Hepatic stellate cell (primary cell): ENCODE results near the gene MGLL.

ENCODE experiments used
- DNase-seq: peaks from one replicate; pipeline ENCODE4 v3.0.0; 2011; ENCODE audit warnings: low spot score

Gene MGLL

DNA sequence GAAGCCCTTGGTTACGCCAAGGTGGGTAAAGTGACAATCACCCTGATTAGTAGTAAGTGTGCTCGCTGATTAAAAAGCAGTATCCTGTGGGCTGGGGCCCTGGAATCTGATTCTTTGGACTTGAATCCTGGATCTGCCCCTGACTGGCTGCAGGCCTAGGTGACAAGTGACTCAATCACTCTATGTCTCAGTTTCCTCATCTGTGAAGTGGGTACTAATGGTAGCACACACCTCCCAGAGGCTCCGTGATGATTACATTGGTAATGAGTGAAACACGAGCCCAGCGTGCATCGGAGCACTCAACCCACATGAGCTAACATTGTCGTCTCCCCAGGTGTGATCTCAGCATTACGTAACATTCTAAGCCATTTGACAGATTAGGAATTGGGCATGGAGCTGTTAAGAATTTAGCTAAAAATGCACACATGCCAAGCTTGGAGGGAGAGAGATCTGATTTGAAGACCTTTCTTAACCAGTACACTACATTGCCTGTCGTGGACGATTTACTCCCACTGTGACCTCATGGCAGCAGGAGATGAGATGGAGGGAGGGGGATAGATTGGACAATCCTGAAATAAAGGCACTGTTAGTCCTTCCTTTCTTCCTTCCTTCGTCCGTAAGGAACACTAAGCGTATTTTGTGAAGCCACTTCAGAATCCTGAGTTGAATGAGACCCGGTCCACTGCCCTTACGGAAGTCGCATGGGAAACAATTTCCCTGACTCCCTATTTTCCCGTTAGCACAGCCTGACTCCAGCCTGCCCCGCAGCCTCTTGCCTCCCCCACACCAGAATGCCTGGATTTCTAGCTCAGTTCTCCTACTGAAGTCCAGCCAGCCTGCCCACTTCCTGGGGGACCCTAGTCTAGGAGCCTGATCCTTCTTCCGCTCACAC, 32.1 kb downstream of the MGLL start:
- DNase-seq = no peak

DNA sequence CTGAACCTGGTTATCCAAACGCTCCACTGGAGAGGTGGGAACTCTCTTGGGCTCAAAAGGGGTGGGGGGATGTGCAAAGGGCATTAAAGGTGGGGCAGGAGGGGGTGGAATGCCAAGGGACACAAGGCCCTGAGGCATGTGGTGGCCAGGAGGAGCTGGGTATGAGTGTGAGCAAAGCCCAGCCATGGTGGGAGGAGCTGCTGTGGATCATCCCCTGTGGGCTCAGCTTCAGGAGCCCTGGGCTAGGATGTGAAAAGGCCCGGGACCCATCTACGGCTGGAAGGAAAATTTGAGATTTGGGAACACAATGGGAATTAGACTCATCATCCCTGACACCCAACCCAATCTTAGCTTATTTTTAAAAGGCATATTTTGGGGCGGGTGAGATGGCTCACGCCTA, 33.3 kb downstream of the MGLL start:
- no peak for DNase-seq

DNA sequence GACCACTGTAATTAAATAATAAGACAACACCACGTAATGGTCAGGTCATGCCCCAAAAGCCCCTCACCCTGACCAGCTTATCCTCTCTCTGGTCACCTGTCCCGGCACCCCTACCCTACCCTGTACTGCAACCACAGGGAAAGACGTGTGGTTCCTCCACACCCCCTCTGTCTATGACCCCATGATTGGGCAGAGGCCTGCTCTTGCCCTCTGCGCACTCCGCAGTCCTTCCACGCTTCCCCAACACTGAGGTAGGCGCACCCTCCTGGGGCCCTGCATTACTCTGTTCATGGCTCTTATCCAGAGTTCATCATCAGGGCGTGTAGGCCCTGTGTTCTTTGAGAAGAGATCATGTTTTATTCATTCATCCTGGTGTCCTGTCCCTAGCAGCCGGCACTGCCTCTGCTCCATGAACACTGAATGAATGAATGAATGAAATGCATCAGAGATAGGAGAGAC, 33.8 kb downstream of the MGLL start:
- DNase-seq = no peak

DNA sequence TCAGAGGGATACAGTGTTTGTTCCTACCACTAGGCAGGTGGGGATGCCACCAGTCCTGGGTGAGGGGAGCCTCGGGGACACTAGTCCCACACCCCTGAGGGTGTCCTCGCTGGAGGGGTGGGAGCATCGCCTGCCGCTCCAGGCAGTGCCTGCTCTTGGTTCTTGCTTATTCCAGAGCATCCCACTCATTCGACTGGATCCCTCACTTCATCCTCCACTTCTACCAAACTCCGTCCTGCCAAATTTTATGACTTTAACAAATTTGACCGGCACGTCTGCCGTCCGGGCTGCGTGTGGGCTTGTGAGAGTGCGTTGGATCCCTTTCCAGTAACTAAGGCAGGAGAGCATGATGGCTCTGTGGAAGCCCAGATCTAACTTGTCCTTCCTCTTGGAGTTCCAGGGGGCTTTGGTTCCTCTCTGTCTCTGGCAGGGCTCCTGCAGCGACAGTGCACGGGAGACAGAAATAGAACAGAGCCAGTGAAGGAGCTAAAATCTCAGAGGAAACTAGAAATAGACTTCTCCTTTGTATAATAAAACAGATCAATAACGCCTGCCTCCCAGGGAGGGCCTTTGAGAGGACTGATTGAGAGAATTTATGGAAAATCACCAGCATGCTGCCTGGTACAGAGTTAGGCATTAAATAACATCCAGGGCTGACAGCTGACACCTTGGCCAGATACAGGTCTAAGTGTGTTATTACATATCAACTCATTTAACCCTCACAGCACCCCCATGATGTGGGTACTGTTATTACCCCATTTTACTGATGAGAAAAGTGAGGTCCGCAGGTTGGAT, 34.5 kb downstream of the MGLL start:
- DNase-seq = no peak

DNA sequence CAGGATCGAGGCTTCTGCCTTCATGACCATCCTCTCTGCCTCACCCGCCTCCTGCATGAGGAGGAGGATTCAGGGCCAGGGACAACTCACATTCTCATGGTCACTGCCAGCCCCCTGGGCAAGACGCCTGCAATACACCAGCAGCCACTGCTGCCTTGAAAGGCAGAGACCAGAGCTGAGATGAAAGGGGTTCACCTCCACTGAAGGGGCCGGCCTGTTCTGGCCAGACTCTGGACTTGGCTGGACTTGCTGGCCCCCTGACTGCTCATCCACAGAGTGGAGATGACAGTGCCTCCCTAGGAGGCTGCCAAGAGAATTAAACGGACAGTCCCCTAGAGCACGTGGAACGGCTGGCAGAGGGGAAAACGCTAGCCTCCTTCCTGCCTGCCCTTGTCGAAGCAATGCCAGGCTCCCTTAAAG, 35.2 kb downstream of the MGLL start:
- no peak for DNase-seq

DNA sequence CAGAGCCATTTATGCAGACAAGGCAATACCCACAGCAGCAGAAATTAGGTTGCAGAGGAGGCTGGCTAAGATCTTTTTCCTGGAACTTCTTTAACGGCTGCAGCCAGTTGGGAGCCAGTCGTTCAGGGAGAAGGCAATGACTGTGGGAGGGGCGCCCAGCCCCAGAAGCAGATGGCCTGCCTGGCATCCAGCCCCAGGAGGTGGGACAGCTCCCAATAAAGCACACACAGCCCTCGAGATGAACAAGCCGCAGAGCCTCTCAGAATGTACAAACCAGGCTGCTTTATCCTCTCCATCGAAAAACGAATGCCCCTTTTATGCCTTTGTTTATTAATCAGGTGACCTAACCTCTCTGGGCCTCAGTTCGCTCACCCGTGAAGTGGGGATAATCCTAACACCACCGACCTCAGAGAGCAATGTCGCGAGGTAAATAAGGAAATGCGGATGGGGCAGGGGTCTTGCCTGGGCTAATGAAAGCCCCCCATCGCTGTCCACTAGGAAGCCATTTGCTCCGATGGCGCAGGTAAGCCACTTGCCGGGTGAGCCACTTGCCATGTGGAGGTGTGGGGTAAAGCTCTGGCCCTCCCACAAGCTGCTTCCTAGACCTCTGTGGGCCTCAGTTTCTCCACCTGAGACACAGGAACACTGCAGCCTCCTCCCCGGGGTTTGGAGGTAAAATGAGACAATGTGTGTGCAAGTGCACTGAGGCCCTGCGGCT, 35.8 kb downstream of the MGLL start:
- peak; percentile 79 for DNase-seq

DNA sequence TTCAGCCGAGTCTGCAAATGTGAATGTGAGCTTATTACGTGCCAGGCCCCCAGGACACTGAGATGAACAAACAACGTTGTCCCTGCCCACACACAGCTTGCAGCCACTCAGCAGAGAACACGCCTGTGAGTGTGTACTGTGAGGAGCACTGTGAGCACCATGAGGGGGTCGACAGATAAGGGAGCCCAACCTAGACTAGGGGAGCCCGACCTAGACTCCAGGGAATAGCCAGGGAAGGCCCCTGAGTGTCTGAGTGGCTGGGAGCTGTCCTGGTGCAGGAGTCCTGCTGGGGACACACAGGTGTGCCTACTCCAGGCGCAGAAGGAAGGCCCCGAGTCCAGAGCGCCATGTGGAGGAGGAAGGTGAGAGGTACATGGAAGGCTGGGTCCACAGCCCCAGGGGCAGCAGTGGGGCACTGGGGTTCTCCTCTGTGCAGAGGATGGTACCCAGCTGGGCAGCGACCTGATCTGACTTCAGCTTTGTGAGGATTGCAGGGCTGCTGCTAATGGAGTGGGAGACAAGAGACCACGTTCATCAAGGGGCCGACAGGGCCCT, 36.5 kb downstream of the MGLL start:
- DNase-seq = no peak

DNA sequence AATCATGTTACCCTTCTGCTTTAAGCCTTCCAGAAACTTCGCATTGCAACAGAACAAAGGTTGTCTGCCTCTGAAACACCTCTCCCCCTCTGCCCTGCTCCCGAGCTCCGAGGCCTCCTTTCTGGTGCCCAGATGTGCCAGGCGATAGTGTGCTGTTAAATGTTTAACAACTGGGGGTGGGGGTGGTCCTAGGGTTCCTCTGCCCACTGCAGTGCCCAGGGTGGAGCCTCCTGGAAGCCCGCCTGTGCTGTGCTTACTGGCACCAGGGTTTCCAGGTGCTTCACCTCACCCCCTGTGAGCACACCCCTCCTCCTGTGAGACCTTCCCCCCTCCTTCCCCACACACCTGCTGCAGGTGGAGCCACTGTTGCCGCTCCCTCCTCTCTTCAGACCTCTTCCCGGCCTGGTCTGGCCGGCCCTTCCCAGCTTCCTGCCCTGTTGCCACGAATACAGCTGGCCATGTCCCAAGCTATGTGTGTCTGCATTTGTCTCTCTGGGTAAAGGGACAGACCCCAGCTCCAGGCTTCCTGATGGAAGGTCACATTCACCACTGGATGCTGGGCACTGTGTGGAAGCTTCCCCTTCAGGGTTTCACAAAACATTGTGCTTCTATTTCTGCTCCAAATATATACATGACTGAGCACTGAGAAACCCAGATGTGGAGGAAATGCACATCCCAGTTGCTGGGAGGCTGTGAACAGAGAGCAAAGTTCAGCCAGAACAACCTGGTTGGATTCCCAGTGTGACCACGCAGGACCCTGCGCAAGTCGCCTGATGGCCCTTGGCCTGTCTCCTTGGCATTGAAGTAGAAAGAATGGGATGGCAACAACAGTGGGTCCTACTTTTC, 37.2 kb downstream of the MGLL start:
- DNase-seq = no peak

DNA sequence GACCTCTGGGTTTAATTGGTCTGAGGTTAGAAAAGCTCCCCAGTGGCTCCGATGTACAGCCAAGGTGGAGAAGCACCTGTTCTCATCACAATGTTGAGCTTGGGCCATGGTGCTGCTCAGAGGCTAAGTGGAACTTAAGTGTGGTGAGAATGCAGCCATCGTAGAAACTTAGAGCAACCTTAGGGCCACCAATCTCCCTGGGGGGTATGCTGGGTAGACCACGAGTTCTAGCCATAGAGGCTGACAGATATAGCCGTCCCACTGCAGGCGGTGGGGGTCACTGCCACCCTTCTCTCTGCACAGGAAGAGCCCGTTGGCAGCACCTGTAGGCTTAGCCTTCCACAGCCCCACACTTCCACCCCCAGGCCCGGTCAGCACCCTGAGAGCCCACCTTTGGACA, 38.0 kb downstream of the MGLL start:
- no peak for DNase-seq

DNA sequence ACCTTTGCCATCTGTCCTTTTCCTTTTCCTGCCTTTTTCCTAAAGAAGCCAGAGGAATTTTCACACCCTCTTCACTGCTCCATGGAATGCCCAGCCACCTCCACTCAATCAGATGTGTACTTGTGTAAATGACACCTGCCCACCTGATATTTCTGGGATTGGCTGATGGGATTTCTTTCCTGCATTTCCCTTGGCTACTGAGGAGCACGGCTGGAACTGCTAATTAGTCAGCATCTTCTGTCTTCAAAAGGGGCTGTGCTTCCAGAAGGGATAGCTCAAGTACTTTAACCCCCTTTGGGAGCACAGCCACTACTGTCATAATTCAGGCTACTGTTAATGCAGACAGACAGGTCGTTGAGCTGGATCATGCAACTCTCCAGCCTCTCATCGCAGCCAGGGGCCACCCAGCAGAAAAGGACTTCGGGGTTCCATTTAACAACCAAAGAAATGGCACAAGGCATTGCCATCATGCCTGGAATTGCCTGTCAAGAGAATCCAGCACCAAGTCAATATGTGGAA, 38.6 kb downstream of the MGLL start:
- DNase-seq = no peak

DNA sequence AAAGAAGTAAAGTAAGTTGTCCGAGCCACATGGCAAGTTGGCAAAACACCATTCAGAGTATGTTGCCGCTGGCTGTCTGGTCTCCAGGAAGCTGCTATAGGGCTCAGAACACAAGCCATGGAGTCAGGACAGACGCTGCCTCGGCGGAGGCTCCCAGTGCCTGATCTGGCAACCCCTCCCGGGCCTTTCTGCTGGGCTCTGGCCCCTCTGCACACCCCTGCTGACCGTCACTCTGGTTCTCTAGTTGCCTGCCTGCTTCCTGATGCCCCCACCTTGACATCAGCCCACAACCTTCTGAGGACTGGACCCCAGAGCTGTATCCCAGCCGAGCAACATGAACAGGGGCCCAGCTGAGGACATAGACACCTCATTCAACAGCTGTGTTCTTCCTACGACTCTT, 39.1 kb downstream of the MGLL start:
- no peak for DNase-seq

DNA sequence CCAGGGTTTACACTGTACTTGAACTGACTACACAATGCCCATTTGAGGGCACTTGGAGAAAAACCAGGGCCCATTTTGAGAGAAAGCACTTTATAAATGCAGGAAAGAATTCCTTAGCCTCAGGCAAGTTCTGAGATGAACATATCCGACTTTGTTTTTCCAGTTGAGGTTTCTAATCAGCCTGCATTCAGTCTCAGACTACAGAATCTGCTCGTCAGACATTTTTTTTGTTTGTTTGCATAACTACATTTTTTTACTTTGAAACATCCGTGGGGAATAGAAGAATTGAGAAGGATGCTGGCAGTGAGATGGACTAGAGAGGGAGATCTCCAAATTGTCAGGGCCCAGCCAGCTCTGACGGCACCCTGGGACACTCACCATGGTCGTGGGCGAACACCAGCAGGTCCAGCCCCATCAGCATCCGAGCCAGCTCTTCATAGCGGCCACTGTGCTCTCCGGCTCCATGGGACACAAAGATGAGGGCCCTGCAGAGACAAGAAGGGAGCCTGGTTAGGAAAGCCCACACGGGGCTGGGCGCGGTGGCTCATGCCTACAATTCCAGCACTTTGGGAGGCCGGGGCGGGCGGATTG, 40.8 kb downstream of the MGLL start:
- DNase-seq = peak; percentile 84

DNA sequence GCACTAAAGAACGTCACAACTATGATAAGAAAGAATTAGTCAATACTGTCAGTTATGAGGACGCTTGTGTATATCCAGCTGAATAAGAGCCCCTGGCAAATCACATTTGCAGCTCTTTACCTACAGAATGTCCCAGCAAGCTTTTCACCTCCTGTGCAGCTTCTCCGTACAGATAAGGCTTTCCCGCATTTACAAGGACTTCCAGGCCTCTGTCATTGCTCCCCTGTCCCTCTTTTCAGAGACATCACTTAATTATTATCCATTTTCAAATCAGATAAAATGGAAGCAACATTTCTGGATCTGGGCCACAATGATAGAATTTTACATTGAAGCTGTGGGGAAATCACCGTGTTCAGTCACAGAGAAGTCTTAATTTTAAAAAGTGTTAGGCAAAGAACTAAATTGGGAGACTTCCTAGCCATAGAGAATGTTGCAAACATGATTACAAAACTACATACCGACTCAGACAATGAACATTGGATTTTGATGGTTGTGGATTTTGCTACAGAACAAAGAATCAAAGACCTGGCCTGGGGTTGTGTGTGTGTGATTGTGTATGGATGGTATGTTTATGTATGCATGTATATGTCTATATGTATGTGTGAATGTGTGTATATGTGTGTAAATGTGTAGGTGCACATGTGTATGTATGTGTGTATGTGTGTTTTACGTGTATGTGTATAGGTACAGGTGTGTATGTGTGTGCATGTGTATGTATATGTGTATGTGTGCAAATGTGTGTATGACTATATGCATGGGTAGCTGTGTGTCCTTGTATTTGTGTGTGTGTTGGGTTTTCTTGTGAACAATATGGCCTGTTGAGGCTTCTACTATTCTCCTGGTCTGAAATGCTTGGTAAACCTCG, 41.5 kb downstream of the MGLL start:
- DNase-seq = no peak

DNA sequence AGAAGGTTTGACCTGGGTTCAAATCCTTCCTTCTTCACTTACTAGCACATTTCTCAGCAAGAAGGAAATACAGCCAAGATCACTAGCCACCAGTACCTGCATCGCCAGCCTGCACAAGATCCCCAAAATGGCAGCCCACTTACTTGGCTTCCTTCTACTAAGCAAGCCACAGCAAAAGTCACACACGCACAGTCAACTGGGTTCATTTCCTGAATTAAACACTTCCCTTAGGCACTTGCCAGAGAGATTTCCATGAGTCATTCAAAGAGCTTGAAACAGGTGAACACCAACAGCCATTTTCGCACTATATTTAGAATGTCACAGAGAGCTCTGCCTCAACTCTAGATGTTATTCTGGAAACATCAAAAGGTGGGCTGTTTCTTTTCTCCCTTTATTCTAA, 42.6 kb downstream of the MGLL start:
- no peak for DNase-seq

DNA sequence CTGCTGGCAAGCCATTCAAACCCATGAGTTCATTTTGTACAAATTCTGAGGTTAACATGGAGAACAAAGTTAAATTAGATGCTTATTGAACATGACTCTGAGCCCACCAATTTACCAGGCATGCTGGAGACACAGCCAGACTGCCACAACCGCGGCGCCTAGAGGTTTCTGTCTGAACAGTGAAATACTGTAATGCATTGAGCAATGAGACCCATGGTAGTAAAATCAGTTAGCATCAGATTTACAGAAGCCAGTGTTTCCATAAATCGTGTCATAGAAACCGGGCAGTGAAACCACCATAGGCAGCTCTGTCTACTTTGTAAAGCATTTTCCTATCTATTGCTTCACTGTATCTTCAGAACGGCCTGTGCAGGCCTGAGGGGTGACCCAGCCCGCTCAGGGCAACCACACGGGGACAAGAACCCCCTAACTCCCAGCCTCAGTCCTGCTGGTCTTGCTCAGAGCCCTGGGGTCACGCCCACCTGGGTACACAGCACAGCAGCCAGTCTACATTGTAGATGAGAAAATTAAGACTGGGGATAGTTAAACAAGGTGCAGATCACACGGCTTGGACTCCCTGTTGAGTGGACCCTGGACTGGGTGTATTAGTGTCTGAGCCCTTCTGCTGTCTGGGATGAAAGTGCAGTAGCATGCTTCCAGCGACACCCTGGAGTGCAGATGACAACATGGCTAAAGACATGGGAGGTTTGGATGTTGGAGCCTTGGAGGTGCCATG, 44.2 kb downstream of the MGLL start:
- no peak for DNase-seq

DNA sequence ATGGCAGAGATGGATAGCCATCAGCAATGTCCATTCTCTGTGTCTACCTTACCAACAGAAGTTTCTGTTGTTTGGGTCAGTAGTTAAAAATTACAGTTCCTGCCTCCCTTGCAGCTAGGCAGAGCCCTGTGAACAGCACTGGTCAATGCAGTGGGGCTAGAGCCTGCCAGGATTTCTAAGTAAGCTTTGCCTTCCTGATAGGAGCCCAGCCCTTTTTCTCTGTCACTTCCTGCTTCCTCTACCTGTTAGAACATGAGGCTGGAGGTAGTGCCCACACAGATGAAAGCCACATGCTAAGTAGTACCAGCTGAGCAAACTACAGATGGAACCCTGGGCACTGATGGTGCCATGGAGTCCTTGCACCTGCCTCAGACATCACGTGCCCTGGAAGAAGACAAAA, 45.0 kb downstream of the MGLL start:
- DNase-seq = no peak

DNA sequence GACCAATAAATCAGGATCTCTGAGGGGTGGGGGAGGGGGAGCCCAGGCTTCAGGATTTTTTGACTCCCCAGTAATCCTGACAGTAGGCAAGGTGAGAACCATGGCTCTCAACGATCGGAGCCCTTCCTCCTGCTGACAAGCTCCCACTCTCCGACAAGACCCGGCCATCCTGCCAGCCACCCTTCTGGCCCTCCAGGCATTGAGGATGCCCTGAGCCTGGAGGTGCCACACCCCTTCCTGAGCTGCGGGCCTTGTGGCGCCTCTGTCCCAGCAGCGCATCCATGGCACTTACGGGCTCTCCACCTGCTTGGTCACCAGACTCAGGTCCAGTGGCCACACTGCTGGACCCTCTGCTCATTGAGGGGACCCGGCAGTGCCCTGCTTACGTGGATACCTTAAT, 46.0 kb downstream of the MGLL start:
- no peak for DNase-seq

DNA sequence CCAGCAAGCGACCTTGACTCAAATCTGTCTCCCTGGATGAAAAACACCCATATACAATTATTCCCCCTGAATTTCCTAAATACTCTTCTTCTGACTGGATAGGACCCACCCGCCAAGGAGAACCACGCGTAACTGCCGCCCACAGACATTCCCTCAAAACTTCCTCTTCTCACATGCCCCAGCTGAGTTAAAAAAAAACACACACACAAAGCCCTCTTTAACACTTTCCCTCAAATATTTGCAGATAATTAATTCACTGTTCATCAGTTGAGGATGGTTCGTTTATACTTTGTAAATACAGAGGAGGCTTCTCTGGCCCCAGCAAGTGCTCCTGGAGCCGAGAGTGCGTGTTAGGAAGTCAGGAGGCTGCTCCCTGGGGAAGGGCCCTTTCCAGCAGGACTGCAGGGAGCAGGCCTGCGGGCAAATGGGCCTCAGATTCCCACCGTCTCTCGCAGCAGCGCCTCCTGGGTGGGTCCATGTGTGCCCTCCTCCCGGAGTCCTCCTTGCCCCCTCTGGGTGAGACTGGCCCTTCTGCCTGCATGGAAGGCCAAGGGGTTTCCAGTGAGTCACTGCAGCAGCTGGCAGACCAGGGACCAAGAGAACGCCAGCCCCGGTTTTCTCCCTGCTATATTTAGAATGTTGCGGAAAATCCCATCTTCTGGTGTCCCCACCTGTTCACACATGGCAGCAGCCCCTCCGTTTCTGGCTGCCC, 46.8 kb downstream of the MGLL start:
- peak; percentile 87 for DNase-seq
